K562 (cell line): ENCODE data around the gene EIF5B. TPM values are rescaled to one million over a fixed set of nuclear protein-coding genes. Genes with fewer than 3 reads are reported as not detected.
A peak's percentile ranks its signal among the peaks of the same experiment; 100 is the strongest.

Source experiments
- CBX3 ChIP-seq, 2 experiments: IDR thresholded peaks; 1 replicate in 1 of 2; 2 replicates in 1 of 2; pipeline ENCODE4 v1.6.1; 2012; ENCODE audit warnings: inconsistent platforms in 2 of 2, low read length in 2 of 2, borderline replicate concordance in 1 of 2, control low read depth in 1 of 2
- CBX5 ChIP-seq: IDR thresholded peaks from 2 replicates; pipeline ENCODE4 v1.6.1; 2014; ENCODE audit warnings: low read depth, borderline replicate concordance
- CBX8 ChIP-seq: fragments of 200-600 bp; sonication (generic); IDR thresholded peaks from 2 replicates; pipeline ENCODE4 v1.6.1; 2012; ENCODE audit warnings: borderline replicate concordance, mixed run types, low read depth, mild to moderate bottlenecking, moderate library complexity, mixed read lengths, low read length, control low read depth, inconsistent platforms; ENCODE audit not compliant: poor library complexity, severe bottlenecking; ENCODE audit errors: extremely low read depth
- HMG20B ChIP-seq: fragments of 250-450 bp; sonication (Bioruptor Pico); IDR thresholded peaks from 2 replicates; pipeline ENCODE4 v1.5.0; 2021; ENCODE audit warnings: mild to moderate bottlenecking
- MGA ChIP-seq: fragments of 450-650 bp; IDR thresholded peaks from 2 replicates; pipeline ENCODE4 v1.6.1; 2016; ENCODE audit warnings: mild to moderate bottlenecking, moderate library complexity
- PYGO2 ChIP-seq: fragments of 450-650 bp; IDR thresholded peaks from 2 replicates; pipeline ENCODE4 v1.6.1; 2016; ENCODE audit warnings: mild to moderate bottlenecking, missing genetic modification characterization, moderate library complexity, missing compliant biosample characterization
- RBBP5 ChIP-seq: fragments of 200-600 bp; sonication (generic); IDR thresholded peaks from 2 replicates; pipeline ENCODE4 v1.6.1; 2012; ENCODE audit warnings: borderline replicate concordance, mild to moderate bottlenecking, low read length, control low read depth, inconsistent platforms; ENCODE audit not compliant: insufficient read depth, poor library complexity, severe bottlenecking
- USF1 ChIP-seq: sonication (generic); formaldehyde crosslinking; IDR thresholded peaks from 2 replicates; pipeline ENCODE4 v1.9.0; 2022; ENCODE audit warnings: mild to moderate bottlenecking, missing genetic modification reagents
- ZNF165 ChIP-seq: fragments of 250-450 bp; sonication (Bioruptor Pico); IDR thresholded peaks from 2 replicates; pipeline ENCODE4 v1.4.0; 2020; ENCODE audit warnings: borderline replicate concordance
- polyA plus RNA-seq, 8 experiments: library from polyadenylated mRNA; depleted of rRNA in 4 of 8; stranded (reverse) in 5 of 8; unstranded in 3 of 8; fragments of >200 nt; fragmentation: Nextera tagmentation in 2 of 8; fragmentation: Illumina TruSeq in 1 of 8; extraction: Ambion mirVana in 2 of 8; extraction: Trizol in 1 of 8; gene quantifications; 2 replicates each; pipeline versions ENCODE4 v1.2.1 to v1.2.3, GENCODE V29; 2011 to 2014; ENCODE audit warnings: inconsistent platforms in 1 of 8, missing spikeins in 1 of 8
- total RNA-seq, 7 experiments: library from RNA; depleted of rRNA in 6 of 7; stranded (reverse); fragments of >200 nt in 6 of 7; fragmentation: Illumina TruSeq in 2 of 7; extraction: Trizol in 2 of 7; gene quantifications; 2 replicates each; pipeline versions ENCODE4 v1.2.1 to v1.2.3, GENCODE V29; 2011 to 2021; ENCODE audit warnings: low replicate concordance in 1 of 7
- TF ChIP-seq, protein P1 (sequence below): IDR thresholded peaks from 2 replicates; pipeline ENCODE4 v1.6.1; 2011; ENCODE audit warnings: borderline replicate concordance, low read depth, mild to moderate bottlenecking, moderate library complexity, low read length; ENCODE audit not compliant: insufficient read depth, poor library complexity, severe bottlenecking
- TF ChIP-seq, protein P2 (sequence below): fragments of 450-650 bp; IDR thresholded peaks from 2 replicates; pipeline ENCODE4 v1.6.1; 2016; ENCODE audit warnings: borderline replicate concordance

The EIF5B gene
- total and polyA plus RNA-seq, 9 of the 15 experiments (the other 6 are each of a cell fraction or from before 2014, with no cell fraction given): 26.5 to 143 (median 47.7) TPM

GRCh38 chr2:99336804-99337112, 431 bp upstream of the EIF5B start (continued):
- TF ChIP-seq RBBP5: no peak
- no peak for TF ChIP-seq PYGO2 (tag)
- no peak for TF ChIP-seq CBX3 (IDR thresholded peaks at IDR 0.05; ENCODE audit: borderline replicate concordance in 1 of 2, low read length in 2 of 2)
- TF ChIP-seq HMG20B (CRISPR knock-in tag): no peak
- TF ChIP-seq MGA: no peak
- TF ChIP-seq ZNF165: no peak
- TF ChIP-seq USF1 (CRISPR knock-in tag): no peak
- TF ChIP-seq, protein P1, sequence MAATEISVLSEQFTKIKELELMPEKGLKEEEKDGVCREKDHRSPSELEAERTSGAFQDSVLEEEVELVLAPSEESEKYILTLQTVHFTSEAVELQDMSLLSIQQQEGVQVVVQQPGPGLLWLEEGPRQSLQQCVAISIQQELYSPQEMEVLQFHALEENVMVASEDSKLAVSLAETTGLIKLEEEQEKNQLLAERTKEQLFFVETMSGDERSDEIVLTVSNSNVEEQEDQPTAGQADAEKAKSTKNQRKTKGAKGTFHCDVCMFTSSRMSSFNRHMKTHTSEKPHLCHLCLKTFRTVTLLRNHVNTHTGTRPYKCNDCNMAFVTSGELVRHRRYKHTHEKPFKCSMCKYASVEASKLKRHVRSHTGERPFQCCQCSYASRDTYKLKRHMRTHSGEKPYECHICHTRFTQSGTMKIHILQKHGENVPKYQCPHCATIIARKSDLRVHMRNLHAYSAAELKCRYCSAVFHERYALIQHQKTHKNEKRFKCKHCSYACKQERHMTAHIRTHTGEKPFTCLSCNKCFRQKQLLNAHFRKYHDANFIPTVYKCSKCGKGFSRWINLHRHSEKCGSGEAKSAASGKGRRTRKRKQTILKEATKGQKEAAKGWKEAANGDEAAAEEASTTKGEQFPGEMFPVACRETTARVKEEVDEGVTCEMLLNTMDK: no peak
- TF ChIP-seq, protein P2, sequence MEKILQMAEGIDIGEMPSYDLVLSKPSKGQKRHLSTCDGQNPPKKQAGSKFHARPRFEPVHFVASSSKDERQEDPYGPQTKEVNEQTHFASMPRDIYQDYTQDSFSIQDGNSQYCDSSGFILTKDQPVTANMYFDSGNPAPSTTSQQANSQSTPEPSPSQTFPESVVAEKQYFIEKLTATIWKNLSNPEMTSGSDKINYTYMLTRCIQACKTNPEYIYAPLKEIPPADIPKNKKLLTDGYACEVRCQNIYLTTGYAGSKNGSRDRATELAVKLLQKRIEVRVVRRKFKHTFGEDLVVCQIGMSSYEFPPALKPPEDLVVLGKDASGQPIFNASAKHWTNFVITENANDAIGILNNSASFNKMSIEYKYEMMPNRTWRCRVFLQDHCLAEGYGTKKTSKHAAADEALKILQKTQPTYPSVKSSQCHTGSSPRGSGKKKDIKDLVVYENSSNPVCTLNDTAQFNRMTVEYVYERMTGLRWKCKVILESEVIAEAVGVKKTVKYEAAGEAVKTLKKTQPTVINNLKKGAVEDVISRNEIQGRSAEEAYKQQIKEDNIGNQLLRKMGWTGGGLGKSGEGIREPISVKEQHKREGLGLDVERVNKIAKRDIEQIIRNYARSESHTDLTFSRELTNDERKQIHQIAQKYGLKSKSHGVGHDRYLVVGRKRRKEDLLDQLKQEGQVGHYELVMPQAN: 0 out of 2 replicates have a peak, but pooled peaks have one; percentile 29
- TF ChIP-seq CBX5: no peak
- TF ChIP-seq CBX8: no peak
